DOHH2 (cell line): ENCODE measurements around the gene HECTD3.

ENCODE experiments used
- H3F3A ChIP-seq: fragments of 200-600 bp; sonication (generic), shearing (Covaris generic); 2 replicates; pipeline ENCODE4 v1.6.0; 2016; ENCODE audit warnings: antibody characterized with exemption, mild to moderate bottlenecking; ENCODE audit not compliant: control insufficient read depth, insufficient read depth
- H3K27ac ChIP-seq: fragments of 200-600 bp; sonication (generic); 2 replicates; pipeline ENCODE4 v1.5.1; 2014; ENCODE audit warnings: low read depth, mild to moderate bottlenecking, low read length, moderate library complexity
- H3K27me3 ChIP-seq: fragments of 200-600 bp; sonication (generic); 2 replicates; pipeline ENCODE4 v1.6.1; 2014; ENCODE audit warnings: mild to moderate bottlenecking, low read length, mixed read lengths; ENCODE audit not compliant: control insufficient read depth
- H3K36me3 ChIP-seq: fragments of 200-600 bp; sonication (generic); 2 replicates; pipeline ENCODE4 v1.6.1; 2014; ENCODE audit warnings: mild to moderate bottlenecking, low read length, moderate library complexity, mixed read lengths; ENCODE audit not compliant: control insufficient read depth
- H3K4me1 ChIP-seq: fragments of 200-600 bp; sonication (generic); 2 replicates; pipeline ENCODE4 v1.6.1; 2014; ENCODE audit warnings: mild to moderate bottlenecking, low read length, mixed read lengths; ENCODE audit not compliant: control insufficient read depth
- H3K4me2 ChIP-seq: fragments of 200-600 bp; sonication (generic); 2 replicates; pipeline ENCODE4 v1.6.0; 2014; ENCODE audit warnings: mild to moderate bottlenecking, low read length, moderate library complexity
- H3K4me3 ChIP-seq: fragments of 200-600 bp; sonication (generic); 2 replicates; pipeline ENCODE4 v1.5.1; 2014; ENCODE audit warnings: mild to moderate bottlenecking, low read length, mixed read lengths
- H3K79me2 ChIP-seq: fragments of 200-600 bp; sonication (generic); 2 replicates; pipeline ENCODE4 v1.6.1; 2014; ENCODE audit warnings: mild to moderate bottlenecking, low read length, mixed read lengths; ENCODE audit not compliant: control insufficient read depth
- H3K9me2 ChIP-seq: fragments of 200-600 bp; sonication (generic); replicated peaks from 2 replicates; pipeline ENCODE4 v1.6.1; 2014; ENCODE audit warnings: mild to moderate bottlenecking, low read length, mixed read lengths; ENCODE audit not compliant: control insufficient read depth
- H3K9me3 ChIP-seq: fragments of 200-600 bp; sonication (generic); 2 replicates; pipeline ENCODE4 v1.6.1; 2014; ENCODE audit warnings: antibody characterized with exemption, low read length, mixed read lengths; ENCODE audit not compliant: control insufficient read depth, insufficient read depth
- H4K20me1 ChIP-seq: fragments of 200-600 bp; sonication (generic); 2 replicates; pipeline ENCODE4 v1.6.0; 2014; ENCODE audit warnings: low read depth, mild to moderate bottlenecking, antibody characterized with exemption, low read length, moderate library complexity; ENCODE audit not compliant: control insufficient read depth, insufficient read depth
- CTCF ChIP-seq: fragments of 200-600 bp; sonication (generic); IDR thresholded peaks from one replicate; pipeline ENCODE4 v1.5.1; 2014; ENCODE audit warnings: antibody characterized with exemption, mild to moderate bottlenecking, low read depth, low read length; ENCODE audit not compliant: poor library complexity, severe bottlenecking
- EZH2phosphoT487 ChIP-seq: fragments of 200-600 bp; sonication (generic); IDR thresholded peaks from 2 replicates; pipeline ENCODE4 v1.6.1; 2017; ENCODE audit warnings: borderline replicate concordance, mild to moderate bottlenecking, antibody characterized with exemption, low read length, moderate library complexity, mixed read lengths

The HECTD3 gene

DNA sequence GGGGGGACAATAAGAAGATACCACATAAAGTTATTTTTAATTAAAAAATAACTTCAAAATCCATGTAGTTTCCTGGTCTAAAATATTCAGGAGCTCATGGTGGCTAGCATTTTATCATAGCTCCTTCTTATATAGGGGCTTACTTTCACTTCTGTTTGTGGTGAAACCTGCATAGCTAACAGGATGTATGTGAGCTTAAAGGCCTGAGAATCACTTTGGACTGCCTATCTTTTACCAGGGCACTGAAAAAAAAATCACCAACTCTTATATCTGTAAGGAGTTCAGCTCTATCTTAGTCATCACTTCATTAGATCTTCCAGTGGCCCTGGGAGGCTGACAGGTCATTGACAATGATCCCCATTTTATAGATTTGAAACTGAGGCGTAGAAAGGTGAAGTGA is 22.2 kb upstream of the HECTD3 start:
- Histone ChIP-seq H3K9me3 (no peaks in the 10 kb centered on the region), H4K20me1 (no peaks in the 10 kb centered on the region), H3K4me2 (peak overlapping the region; percentile 25; the same call in 1 of the 2 replicates), H3K9me2 (no peaks in the 10 kb centered on the region), H3K4me3 (no peak overlapping the region), H3K27ac (no peak overlapping the region), H3K79me2 (no peaks in the 10 kb centered on the region), H3K36me3 (no peaks in the 10 kb centered on the region), H3F3A (no peaks in the 10 kb centered on the region; the same call in 1 of the 2 replicates), H3K4me1 (peaks cover 11% of the 10 kb centered on the region), H3K27me3 (no peaks in the 10 kb centered on the region)
- TF ChIP-seq EZH2phosphoT487 (no peak), CTCF (no peak)

GRCh38 chr1:45032837-45033236 is 21.7 kb upstream of the HECTD3 start:
- no peaks in the 10 kb centered on the region for H4K20me1 ChIP-seq
- H3K27me3 ChIP-seq, result no peaks in the 10 kb centered on the region
- no peak overlapping the region for H3K27ac ChIP-seq
- peaks cover 11% of the 10 kb centered on the region for H3K4me1 ChIP-seq
- no peak overlapping the region for H3K4me3 ChIP-seq
- no peaks in the 10 kb centered on the region for H3K9me2 ChIP-seq
- H3K79me2 ChIP-seq, result no peaks in the 10 kb centered on the region
- no peaks in the 10 kb centered on the region; the same call in 1 of the 2 replicates for H3F3A ChIP-seq
- peak overlapping the region; percentile 25; the same call in 1 of the 2 replicates for H3K4me2 ChIP-seq
- no peaks in the 10 kb centered on the region for H3K9me3 ChIP-seq
- TF ChIP-seq EZH2phosphoT487 (no peak), CTCF (no peak)
- no peaks in the 10 kb centered on the region for H3K36me3 ChIP-seq

DNA sequence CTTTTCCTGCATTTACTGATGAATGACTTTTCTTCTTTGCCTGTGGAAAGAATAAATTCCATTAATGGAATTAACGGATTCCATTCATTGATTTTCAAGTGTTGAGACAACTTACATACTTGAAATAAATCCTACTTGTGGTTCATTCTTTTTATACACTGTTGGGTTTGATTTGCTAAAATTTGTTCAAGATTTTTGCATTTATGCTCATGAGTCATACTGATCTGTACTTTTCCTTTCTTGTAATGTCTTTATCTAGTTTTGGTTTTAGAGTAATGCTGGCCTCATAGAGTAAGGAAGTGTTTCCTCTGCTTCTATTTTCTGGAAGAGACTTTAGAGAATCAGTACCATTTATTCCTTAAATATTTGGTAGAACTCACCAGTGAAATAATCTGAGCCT is 15.3 kb upstream of the HECTD3 start:
- no peak for TF ChIP-seq EZH2phosphoT487
- TF ChIP-seq CTCF, result no peak
- Histone ChIP-seq H3K9me2 (no peaks in the 10 kb centered on the region), H3K27me3 (peaks cover 13% of the 10 kb centered on the region), H3K79me2 (no peaks in the 10 kb centered on the region), H3F3A (no peaks in the 10 kb centered on the region), H3K4me3 (no peak overlapping the region), H3K27ac (no peak overlapping the region), H3K4me1 (no peaks in the 10 kb centered on the region), H3K36me3 (no peaks in the 10 kb centered on the region), H3K4me2 (no peak overlapping the region), H4K20me1 (no peaks in the 10 kb centered on the region), H3K9me3 (0 out of 2 replicates have a peak, but pooled peaks cover 4% of the 10 kb centered on the region)
